GM20000 (cell line): ENCODE results near the gene TP63.

ENCODE experiments used
- DNase-seq: peaks from one replicate; pipeline ENCODE4 v3.0.0; 2012; ENCODE audit warnings: low spot score
- CTCF ChIP-seq: IDR thresholded peaks from 2 replicates; pipeline ENCODE4 v1.5.1; 2012; ENCODE audit warnings: mild to moderate bottlenecking, control low read depth; ENCODE audit errors: extremely low read depth, missing control alignments

The TP63 gene

GRCh38 chr3:189827108-189827507, 195.9 kb downstream of the TP63 start:
- DNase-seq = no peak
- no peak for TF ChIP-seq CTCF

DNA sequence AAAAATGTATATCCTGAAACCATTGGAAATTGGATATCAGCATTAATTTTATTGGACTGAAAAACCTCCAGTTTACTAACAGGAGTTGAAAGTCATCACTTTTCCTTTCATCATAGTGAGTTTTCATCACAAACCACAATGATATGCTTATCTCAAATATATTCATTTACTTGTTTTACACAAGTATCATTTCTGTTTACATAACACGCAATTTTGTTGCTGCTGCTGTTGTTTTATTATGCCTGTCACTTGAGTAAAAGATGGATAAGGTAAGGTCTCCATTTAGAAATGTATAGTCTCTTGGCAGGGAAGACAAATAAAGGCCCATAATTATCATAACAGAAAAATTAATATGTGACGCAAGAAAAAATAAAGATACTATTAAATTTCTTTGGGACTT, 199.2 kb downstream of the TP63 start:
- DNase-seq = no peak
- TF ChIP-seq CTCF = no peak

GRCh38 chr3:189833266-189833665, 202.1 kb downstream of the TP63 start:
- TF ChIP-seq CTCF = no peak

GRCh38 chr3:189833996-189834395, 202.8 kb downstream of the TP63 start:
- TF ChIP-seq CTCF = no peak
- no peak for DNase-seq

More at GRCh38 chr3:189833266-189833665, 202.1 kb downstream of the TP63 start:
- DNase-seq = no peak

GRCh38 chr3:189834462-189834861, 203.3 kb downstream of the TP63 start:
- TF ChIP-seq CTCF = no peak
- no peak for DNase-seq

DNA sequence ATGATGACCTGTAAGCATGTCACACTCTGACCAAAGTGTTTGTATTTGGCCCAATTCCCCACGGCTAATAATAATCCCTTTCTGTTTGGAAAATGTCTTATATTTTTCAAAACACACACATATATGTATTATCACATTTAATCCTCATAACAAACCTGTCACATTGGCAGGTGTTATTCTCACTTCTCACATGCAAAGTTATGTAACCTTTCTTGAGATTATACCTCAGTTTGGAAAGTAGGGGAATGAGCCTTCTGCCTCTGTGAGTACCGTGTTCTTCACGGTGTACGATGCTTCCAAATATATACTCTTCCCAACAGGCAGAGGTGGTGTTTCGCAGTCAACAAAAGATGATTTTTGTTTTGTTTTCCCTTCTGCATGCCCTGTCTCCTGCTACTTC, 205.6 kb downstream of the TP63 start:
- no peak for DNase-seq
- no peak for TF ChIP-seq CTCF

DNA sequence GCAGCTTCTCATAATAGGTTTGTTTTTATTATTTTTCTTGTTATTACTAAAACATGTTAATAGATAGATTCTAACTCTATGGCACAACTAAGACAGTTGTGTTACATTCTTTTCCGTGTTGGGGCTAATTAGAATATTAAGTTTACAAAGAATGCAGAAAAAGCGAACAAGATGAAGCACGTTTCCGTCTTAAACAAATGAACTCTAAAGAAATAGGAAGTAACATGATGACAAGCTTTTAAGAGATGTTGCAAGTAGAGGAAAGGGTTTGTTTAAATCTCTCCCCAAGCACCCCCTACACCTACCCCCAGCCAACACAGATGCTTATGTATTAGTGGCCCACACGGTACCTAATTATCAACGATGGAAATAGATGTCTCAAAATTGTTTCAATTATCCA, 207.1 kb downstream of the TP63 start:
- no peak for TF ChIP-seq CTCF
- no peak for DNase-seq

DNA sequence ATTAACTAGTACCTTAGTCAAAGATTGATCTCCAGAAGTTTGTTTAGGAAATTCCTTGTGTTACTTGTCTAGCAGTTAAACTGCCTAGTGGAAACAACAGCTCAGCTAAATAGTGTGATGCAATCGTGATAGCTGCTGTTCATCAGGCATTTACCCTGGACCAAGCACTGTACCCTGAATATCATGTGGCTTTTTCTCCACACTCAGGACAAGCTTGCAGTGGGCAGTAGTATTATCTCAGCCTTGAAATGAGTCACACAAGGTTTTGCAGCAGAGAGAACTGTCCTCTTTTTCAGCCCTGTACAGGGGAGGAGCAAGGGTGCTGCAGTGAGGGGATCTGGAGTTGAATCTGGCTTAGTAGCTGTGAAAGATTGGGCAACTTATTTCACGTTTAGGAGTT, 208.4 kb downstream of the TP63 start:
- no peak for TF ChIP-seq CTCF
- DNase-seq = no peak
